ENCODE results near the gene SVOPL.

The SVOPL gene

DNA sequence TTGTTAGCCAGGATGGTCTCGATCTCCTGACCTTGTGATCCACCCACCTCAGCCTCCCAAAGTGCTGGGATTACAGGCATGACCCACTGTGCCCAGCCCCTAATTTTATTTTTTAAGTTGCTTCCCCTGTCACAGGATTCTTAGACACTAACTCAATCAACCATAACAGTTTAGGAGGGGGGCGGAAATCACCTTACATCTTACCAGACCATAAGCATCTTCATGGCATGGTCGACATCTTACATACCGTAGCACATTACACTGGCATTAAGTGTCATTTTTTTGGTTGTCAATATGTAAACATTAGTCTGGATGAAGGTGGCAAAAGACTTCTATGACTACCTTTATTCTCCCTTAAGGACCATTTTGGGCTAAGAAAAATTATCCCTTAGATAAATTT is 145.5 kb downstream of the SVOPL start:
- no peak for DNase-seq

DNA sequence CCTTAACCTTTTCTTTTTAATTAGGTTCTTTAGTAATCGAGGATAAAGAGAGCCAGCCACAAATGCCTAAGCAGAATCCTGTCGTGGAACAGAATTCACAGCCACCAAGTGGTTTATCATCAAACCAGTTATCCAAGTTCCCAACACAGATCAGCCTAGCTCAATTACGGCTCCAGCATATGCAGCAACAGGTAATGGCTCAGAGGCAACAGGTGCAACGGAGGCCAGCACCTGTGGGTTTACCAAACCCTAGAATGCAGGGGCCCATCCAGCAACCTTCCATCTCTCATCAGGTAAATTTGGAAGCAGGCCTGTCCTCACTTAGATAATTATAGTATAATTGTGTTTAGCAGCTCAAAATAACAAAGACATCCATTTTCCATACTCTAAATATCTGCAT is 146.5 kb downstream of the SVOPL start:
- DNase-seq, result no peak

DNA sequence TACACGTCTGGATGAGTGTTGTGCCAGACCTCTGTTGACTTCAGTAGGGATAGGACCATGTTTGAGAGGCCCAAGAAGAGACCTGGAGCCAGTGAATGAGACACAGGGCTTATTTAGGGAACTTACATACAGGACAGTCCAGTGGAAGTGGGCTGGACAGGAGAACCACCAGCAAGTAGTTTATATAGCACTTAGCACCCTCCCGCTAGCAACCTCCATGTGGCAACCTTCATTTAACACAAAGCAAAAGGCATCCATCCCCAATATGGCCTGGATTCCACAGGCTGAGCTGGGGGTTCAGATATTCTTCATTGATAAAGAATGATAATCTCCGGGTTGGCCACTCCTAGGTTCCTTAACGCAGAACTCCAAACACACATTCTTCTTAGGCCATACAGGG is 147.4 kb downstream of the SVOPL start:
- no peak for DNase-seq

DNA sequence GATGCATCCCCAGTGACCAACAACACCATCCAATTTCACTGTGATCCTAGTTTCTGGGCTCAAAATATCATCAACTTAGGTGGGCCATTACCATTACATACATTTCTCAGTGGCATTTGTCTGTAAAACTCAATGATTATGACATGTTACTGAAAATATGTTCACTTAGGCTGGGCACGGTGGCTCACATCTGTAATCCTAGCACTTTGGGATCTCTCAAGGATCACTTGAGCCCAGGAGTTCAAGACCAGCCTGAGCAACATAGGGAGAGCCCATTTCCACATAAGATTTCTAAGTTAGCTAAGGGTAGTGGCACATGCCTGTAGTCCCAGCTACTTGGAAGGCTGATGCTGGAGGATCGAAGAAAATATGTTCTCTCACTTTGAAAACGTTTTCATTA is 150.1 kb downstream of the SVOPL start:
- no peak for DNase-seq

DNA sequence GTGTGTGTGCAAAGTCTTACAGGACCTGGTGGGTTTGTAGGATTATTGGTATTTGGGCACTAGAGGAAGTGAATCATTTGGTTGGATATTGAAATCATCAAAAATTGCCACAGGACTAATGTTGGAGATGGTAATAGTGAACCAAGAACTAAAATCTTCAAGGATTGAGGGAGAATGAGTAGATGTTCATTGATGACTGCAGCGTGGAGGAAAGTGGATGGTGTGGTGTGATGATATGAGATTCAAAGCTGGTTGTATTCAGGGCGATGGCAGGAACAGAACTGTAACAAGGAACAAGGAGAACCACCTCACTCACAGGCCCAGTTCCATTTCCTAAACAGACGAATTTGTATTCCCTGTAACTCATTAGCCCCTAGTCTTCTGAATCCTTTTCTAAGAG is 150.8 kb downstream of the SVOPL start:
- DNase-seq, result no peak

DNA sequence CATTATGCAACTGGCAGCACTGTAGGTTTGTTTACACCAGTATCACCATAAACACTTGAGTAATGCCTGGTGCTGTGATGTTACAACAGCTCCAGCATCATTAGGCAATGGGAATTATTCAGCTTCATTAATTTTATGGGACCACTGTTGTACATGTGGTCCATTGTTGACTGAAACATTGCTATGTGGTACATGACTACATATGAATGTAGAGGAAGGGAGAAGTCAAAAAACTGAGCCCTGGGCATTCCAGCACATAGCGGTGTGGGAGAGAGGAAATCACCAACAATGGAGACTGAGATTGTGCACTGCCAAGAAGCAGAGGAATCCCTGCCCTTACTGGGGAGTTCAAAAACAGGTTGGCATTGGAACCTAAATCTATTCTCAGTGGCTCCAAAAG is 152.1 kb downstream of the SVOPL start:
- no peak for DNase-seq

DNA sequence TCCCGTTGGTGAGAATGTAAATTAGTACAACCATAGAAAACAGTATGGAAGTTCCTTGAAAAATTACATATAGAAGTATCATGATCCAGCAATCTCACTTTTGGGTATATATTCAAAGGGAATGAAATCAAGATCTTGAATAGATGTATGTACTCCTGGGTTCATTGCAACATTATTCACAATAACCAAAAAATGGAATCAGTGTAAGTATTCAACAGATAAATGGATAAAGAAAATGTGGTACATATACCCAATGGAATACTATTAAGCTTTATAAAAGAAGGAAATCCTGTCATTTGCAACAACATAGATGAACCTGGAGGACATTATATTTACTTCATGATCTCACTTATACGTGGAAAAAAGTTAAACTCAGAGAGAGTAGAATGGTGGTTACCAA is 154.3 kb downstream of the SVOPL start:
- DNase-seq, result no peak

DNA sequence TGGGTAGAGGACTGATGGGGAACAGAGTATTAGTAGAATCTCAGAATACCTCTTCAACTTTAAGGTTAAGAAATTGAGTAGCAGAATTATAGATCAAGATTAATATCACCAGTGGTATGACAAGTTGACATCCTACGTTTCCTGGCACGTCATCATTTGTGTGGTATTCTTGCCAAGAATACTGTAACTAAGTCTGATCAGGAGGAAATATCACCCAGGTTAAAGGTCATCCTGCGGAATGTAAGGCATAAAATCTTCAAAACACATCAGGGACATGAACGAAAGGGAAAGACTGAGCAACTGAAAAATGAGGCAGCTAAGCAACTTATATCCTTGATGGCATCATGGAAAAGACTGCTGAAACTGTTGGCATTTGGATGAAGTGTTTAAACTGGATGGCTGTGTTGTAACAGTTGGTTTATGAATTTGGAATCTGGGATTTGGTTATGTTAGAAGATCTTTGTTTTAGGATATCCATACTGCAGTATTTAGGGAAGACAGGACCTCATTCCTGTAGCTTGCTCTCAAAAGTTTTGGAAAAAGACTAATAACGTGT is 155.0 kb downstream of the SVOPL start:
- DNase-seq, result no peak

DNA sequence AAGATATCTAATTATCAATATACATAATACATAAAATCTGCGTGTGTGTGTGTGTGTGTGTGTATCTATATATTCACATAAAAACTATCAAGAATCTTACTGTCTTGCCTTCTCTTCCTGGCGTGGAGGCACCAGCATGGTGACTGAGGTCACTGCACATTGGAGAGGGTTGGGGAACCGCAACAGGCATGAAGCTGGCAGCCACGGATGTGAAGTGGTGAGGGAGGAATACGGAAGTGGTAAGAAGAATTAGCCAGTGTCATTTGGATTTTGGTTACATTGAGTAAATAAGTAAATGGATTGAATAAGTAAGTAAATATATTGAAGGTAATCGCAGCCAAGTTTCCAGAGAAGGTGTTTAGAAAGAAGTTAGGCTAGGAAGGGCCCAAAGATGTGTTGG is 156.0 kb downstream of the SVOPL start:
- no peak for DNase-seq

All from NCI-H1105 (cell line).